Breast epithelium (tissue), 4 donors: Measurements from ENCODE around the gene ITGB6. TPM values are rescaled to one million over a fixed set of nuclear protein-coding genes. Genes with fewer than 3 reads are reported as not detected.

Experiments
- DNase-seq, 2 donors: peaks; one replicate each; pipeline ENCODE4 v3.0.0-alpha.2; 2019; ENCODE audit warnings: low spot score in 2 of 2
- H3K27ac ChIP-seq, 2 donors: fragments of 200-600 bp; sonication (generic) in 1 of 2; one replicate each; pipeline ENCODE4 v1.5.1; 2016 to 2019; ENCODE audit warnings: mild to moderate bottlenecking in 1 of 2
- H3K27me3 ChIP-seq, 2 donors: fragments of 200-600 bp; sonication (generic) in 1 of 2; one replicate each; pipeline versions ENCODE4 v1.5.1 to v1.6.0; 2017 to 2019; ENCODE audit warnings: control low read depth in 1 of 2, mild to moderate bottlenecking in 1 of 2
- H3K36me3 ChIP-seq: fragments of 200-600 bp; one replicate; pipeline ENCODE4 v1.5.1; 2019
- H3K4me1 ChIP-seq, 2 donors: fragments of 200-600 bp; sonication (generic); one replicate each; pipeline ENCODE4 v1.5.1; 2016 to 2019; ENCODE audit warnings: control low read depth in 1 of 2
- H3K4me3 ChIP-seq, 3 donors: fragments of 200-600 bp; sonication (generic); 1 replicate in 2 of 3; 2 replicates in 1 of 3; pipeline ENCODE4 v1.5.1; 2016 to 2019; ENCODE audit warnings: mild to moderate bottlenecking in 3 of 3, moderate library complexity in 2 of 3
- H3K9me3 ChIP-seq, 2 donors: fragments of 200-600 bp; sonication (generic) in 1 of 2; one replicate each; pipeline ENCODE4 v1.5.1; 2016 to 2019; ENCODE audit warnings: control low read depth in 1 of 2
- CTCF ChIP-seq, 3 donors: fragments of 450-650 bp; IDR thresholded peaks; one replicate each; pipeline ENCODE4 v1.5.1; 2016 to 2017; ENCODE audit warnings: antibody characterized with exemption in 3 of 3, mild to moderate bottlenecking in 3 of 3, moderate library complexity in 3 of 3
- POLR2A ChIP-seq: fragments of 450-650 bp; IDR thresholded peaks from one replicate; pipeline ENCODE4 v1.6.1; 2016; ENCODE audit warnings: antibody characterized with exemption, mild to moderate bottlenecking, moderate library complexity
- POLR2AphosphoS5 ChIP-seq, 3 donors: sonication (generic); formaldehyde crosslinking; IDR thresholded peaks; one replicate each; pipeline ENCODE4 v1.6.1; 2017; ENCODE audit warnings: antibody characterized with exemption in 3 of 3
- intact Hi-C: fragments of 100-400 bp; cut with DNase I; formaldehyde crosslinking; loops from one replicate; pipeline ENCODE4 v1.15.1; 2023; ENCODE audit warnings: low total_unique reads
- total RNA-seq, 3 donors: library from RNA; depleted of rRNA; stranded (reverse); fragments of >200 nt; gene quantifications; one replicate each; pipeline ENCODE4 v1.1.0, GENCODE V29; 2016

The ITGB6 gene
- total RNA-seq, 3 donors from 2014 or later, result 0.16 to 46.1 (median 16.7) TPM

GRCh38 chr2:160209516-160209856 lies 9.4 kb upstream of the ITGB6 start:
- Histone ChIP-seq H3K27ac (peak overlapping the region; percentile 86 to 89), H3K27me3 (no peaks in the 10 kb centered on the region), H3K4me1 (peaks cover 10% of the 10 kb centered on the region in 2 donors), H3K36me3 (no peaks in the 10 kb centered on the region), H3K9me3 (no peaks in the 10 kb centered on the region), H3K4me3 (no peak overlapping the region)
- DNase-seq, result no peak
- intact Hi-C loops, result no loop called here
- TF ChIP-seq POLR2A (no peak), CTCF (IDR thresholded peaks at IDR 0.05) (no peak), POLR2AphosphoS5 (IDR thresholded peaks at IDR 0.05) (no peak)

DNA sequence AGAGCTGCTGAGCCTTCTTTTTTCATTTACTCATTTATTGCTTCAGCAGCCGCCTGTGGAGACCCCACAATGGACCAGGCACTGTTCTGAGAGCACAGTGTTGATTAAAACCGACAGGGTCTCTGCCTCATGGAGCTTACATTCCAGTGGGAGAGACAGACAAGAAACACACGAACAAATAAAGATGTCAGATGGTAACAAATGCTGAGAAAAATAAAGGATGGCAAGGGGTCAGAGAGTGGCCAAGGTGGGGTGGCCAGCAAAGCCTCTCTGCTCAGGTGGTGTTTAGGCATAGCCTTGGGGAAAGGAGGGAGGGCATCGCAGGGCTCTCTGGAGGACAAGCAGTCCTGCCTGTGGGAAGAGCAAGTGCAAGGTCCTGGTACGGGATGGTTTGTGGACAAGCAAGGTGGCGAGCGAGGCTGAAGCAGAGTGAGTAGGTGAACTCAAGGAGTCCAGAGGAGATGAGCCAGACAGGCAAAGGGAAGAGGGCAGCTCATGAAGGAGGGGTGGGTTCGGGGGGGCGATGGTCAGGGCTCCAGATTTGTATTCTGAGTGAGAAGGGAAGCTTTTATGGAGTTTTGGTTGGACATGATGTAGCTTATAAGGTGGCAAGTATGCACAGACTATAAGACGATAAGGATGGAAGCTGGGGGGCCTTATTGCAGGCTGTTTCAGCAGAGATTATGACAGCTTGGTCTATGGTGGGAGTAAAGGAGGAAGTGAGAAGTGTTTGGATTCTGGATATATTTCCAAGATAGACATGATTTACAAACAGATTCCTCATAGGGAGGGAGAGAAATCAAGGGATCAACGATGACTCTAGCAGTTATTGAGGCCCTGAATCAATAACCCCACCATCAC lies 8.8 kb upstream of the ITGB6 start:
- DNase-seq, result no peak
- Histone ChIP-seq H3K4me3 (no peak overlapping the region), H3K27ac (peak overlapping the region; percentile 86 to 89), H3K4me1 (peaks cover 9 to 10% of the 10 kb centered on the region in 2 donors), H3K27me3 (no peaks in the 10 kb centered on the region), H3K36me3 (no peaks in the 10 kb centered on the region), H3K9me3 (no peaks in the 10 kb centered on the region)
- TF ChIP-seq CTCF (IDR thresholded peaks at IDR 0.05) (no peak), POLR2A (no peak), POLR2AphosphoS5 (IDR thresholded peaks at IDR 0.05) (no peak)
- intact Hi-C loops, result no loop called here

GRCh38 chr2:160207804-160208654 lies 8.0 kb upstream of the ITGB6 start:
- Histone ChIP-seq H3K36me3 (no peaks in the 10 kb centered on the region), H3K9me3 (no peaks in the 10 kb centered on the region), H3K27ac (peak overlapping the region; percentile 86 to 89), H3K4me3 (peak overlapping the region in 1 of 3 donors; percentile 43), H3K4me1 (peaks cover 9 to 10% of the 10 kb centered on the region in 2 donors), H3K27me3 (no peaks in the 10 kb centered on the region)
- TF ChIP-seq CTCF (IDR thresholded peaks at IDR 0.05) (no peak), POLR2AphosphoS5 (IDR thresholded peaks at IDR 0.05) (peak in 2 of 3 donors; percentile 15 to 32), POLR2A (no peak)
- DNase-seq, result peak; percentile 82 to 94
- intact Hi-C loops, result no loop called here

DNA sequence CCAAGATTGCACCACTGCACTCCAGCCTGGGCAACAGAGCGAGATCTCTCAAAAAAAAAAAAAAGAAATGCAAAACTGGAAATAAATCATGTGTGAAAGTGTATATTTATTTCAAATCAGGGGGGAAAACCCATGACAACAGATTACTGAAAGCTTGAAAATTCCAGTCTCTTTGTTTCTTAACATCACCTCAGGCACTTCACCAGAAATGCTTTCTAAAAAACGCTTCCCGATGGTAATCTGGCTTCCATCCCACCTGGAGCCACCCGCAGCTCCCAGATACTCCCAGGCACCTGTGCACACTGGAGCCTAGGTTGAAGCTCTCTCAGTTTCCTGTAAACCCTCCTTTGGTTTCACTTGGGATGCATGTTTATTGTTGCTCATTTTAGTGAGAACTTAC lies 7.2 kb upstream of the ITGB6 start:
- no peak for TF ChIP-seq POLR2A
- no peak for TF ChIP-seq POLR2AphosphoS5 (IDR thresholded peaks at IDR 0.05)
- no peak for TF ChIP-seq CTCF (IDR thresholded peaks at IDR 0.05)
- Histone ChIP-seq H3K27ac (peak overlapping the region; percentile 89 to 94), H3K36me3 (no peaks in the 10 kb centered on the region), H3K27me3 (no peaks in the 10 kb centered on the region), H3K4me3 (no peak overlapping the region), H3K9me3 (no peaks in the 10 kb centered on the region), H3K4me1 (peaks cover 9 to 10% of the 10 kb centered on the region in 2 donors)
- no peak for DNase-seq
- intact Hi-C loops, result no loop called here

DNA sequence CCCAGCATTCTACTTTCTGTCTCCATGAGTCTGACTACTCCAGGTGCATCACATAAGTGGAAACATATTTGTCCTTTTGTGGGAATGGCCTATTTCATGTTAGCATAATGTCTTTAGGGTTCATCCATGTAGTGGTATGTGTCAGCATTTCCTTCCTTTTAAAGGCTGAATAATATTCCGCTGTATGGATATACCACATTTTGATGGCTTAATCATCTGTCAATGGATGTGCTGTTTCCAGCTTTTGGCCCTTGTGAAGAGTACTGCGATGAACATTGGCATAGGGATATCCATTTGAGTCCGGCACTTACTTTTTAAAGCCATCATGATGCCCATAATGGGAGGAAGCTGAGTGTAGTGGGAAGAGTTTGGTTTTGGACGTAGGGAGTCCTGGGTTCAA lies 6.4 kb upstream of the ITGB6 start:
- Histone ChIP-seq H3K27me3 (no peaks in the 10 kb centered on the region), H3K9me3 (no peaks in the 10 kb centered on the region), H3K4me1 (peaks cover 9 to 10% of the 10 kb centered on the region in 2 donors), H3K4me3 (no peak overlapping the region), H3K27ac (peak overlapping the region; percentile 89 to 94), H3K36me3 (no peaks in the 10 kb centered on the region)
- TF ChIP-seq CTCF (IDR thresholded peaks at IDR 0.05) (no peak), POLR2AphosphoS5 (IDR thresholded peaks at IDR 0.05) (no peak), POLR2A (no peak)
- intact Hi-C loops, result no loop called here
- DNase-seq, result no peak
